Measurements from ENCODE around the gene LIPC. TPM values are rescaled to one million over a fixed set of nuclear protein-coding genes. Genes with fewer than 3 reads are reported as not detected.

LIPC gene
- total and polyA plus RNA-seq, 2 of the 4 experiments (the other 2 are of a cell fraction): 0.07 TPM; not detected in 1

GRCh38 chr15:58490888-58491473 lies 59.2 kb downstream of the LIPC start:
- H2AK5ac ChIP-seq (ENCODE audit: low read depth, low read length): no peak overlapping the region
- no peaks in the 10 kb centered on the region for H3K36me3 ChIP-seq (ENCODE audit: control insufficient read depth, insufficient read depth, low read length)
- peaks cover 4% of the 10 kb centered on the region for H3K9me1 ChIP-seq (ENCODE audit: insufficient read depth, low read length)
- H3K79me1 ChIP-seq (ENCODE audit: low read depth in 1 of 2, low read length in 2 of 2): no peaks in the 10 kb centered on the region
- H3K27ac ChIP-seq (ENCODE audit: insufficient read depth, low read length): no peak overlapping the region
- H3K56ac ChIP-seq (ENCODE audit: extremely low read depth, insufficient read depth, low read length): no peak overlapping the region
- DNase-seq (no peak), ATAC-seq (ENCODE audit: low read depth) (no peak)
- H2BK5ac ChIP-seq (ENCODE audit: low read depth, low read length, poor library complexity, severe bottlenecking): no peak overlapping the region
- ChIA-PET CTCF (no interaction called here), POLR2A (ENCODE audit: unreplicated experiment) (no interaction called here)
- H4K20me1 ChIP-seq (ENCODE audit: insufficient read depth, low read length): no peaks in the 10 kb centered on the region
- TF ChIP-seq RAD21 (IDR thresholded peaks at IDR 0.05; ENCODE audit: low read length) (no peak), NFE2L2 (IDR thresholded peaks at IDR 0.05; ENCODE audit: low read depth, low read length) (no peak), RCOR1 (IDR thresholded peaks at IDR 0.05; ENCODE audit: insufficient replicate concordance, low read length) (no peak), BHLHE40 (IDR thresholded peaks at IDR 0.05; ENCODE audit: low read depth, low read length) (no peak), MXI1 (IDR thresholded peaks at IDR 0.05; ENCODE audit: borderline replicate concordance, low read depth, low read length) (no peak), RFX5 (IDR thresholded peaks at IDR 0.05; ENCODE audit: low read depth, low read length) (no peak), MAZ (IDR thresholded peaks at IDR 0.05; ENCODE audit: borderline replicate concordance, low read depth, low read length) (no peak), POLR2A (IDR thresholded peaks at IDR 0.05; ENCODE audit: low read depth, low read length) (no peak), FOS (IDR thresholded peaks at IDR 0.05; ENCODE audit: low read depth, low read length) (no peak), ELK1 (IDR thresholded peaks at IDR 0.05; ENCODE audit: borderline replicate concordance, low read depth, low read length) (no peak), SMC3 (IDR thresholded peaks at IDR 0.05; ENCODE audit: low read depth, low read length) (no peak), CEBPB (IDR thresholded peaks at IDR 0.05; ENCODE audit: low read depth, low read length) (no peak), CTCF (conservative IDR thresholded peaks at IDR 0.05; ENCODE audit: low read depth, low read length) (no peak), MAFK (IDR thresholded peaks at IDR 0.05; ENCODE audit: low read depth, low read length) (no peak)
- TF ChIP-seq, protein P1, sequence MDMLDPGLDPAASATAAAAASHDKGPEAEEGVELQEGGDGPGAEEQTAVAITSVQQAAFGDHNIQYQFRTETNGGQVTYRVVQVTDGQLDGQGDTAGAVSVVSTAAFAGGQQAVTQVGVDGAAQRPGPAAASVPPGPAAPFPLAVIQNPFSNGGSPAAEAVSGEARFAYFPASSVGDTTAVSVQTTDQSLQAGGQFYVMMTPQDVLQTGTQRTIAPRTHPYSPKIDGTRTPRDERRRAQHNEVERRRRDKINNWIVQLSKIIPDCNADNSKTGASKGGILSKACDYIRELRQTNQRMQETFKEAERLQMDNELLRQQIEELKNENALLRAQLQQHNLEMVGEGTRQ (IDR thresholded peaks at IDR 0.05; ENCODE audit: low read depth, low read length): no peak
- H3K9me3 ChIP-seq (ENCODE audit: control insufficient read depth, insufficient read depth, low read length): peaks cover 11% of the 10 kb centered on the region
- no peak overlapping the region for H4K5ac ChIP-seq (ENCODE audit: low read depth, low read length)
- H3K27me3 ChIP-seq (ENCODE audit: control insufficient read depth, insufficient read depth, low read length): no peaks in the 10 kb centered on the region
- H2BK15ac ChIP-seq (ENCODE audit: low read depth, low read length): no peak overlapping the region
- H2AFZ ChIP-seq (replicated peaks; ENCODE audit: low read length, poor library complexity): no peak overlapping the region
- H4K91ac ChIP-seq (ENCODE audit: insufficient read depth, low read depth, low read length): no peak overlapping the region
- dilution Hi-C loops (cut with HindIII; ENCODE audit: low sequenced_read_pairs, unreplicated experiment) (no loop called here), in situ Hi-C loops (cut with MboI; ENCODE audit: low sequenced_read_pairs) (no loop called here), intact Hi-C loops (cut with micrococcal nuclease) (no loop called here)
- no peak overlapping the region for H2BK120ac ChIP-seq (ENCODE audit: low read depth, low read length)
- BruUV-seq (replicated peaks): no TSS peak
- 91% methylated on average over 4 of the region's 6 CpGs; no CpG with 5 or more reads in 1 of the 2 experiments for WGBS, 2 experiments (ENCODE audit: extremely low coverage in 2 of 2, insufficient read length in 1 of 2)
- H3K14ac ChIP-seq (replicated peaks; ENCODE audit: low read depth, low read length): no peak overlapping the region
- H3K23ac ChIP-seq (ENCODE audit: low read depth, low read length): no peak overlapping the region
- no peak overlapping the region for H4K8ac ChIP-seq (ENCODE audit: low read depth in 2 of 2, low read length in 2 of 2)
- no peak overlapping the region for H2AK9ac ChIP-seq (replicated peaks; ENCODE audit: low read depth, low read length, poor library complexity)
- H3K4ac ChIP-seq (ENCODE audit: low read depth, low read length): no peak overlapping the region
- H2BK20ac ChIP-seq (ENCODE audit: low read depth, low read length): no peak overlapping the region
- no peak overlapping the region for H3K4me2 ChIP-seq (ENCODE audit: low read depth, low read length)
- no peak overlapping the region for H3K4me3 ChIP-seq (ENCODE audit: insufficient read depth, low read depth, low read length)
- H3K9ac ChIP-seq (ENCODE audit: low read depth, low read length): no peak overlapping the region
- peaks cover 6% of the 10 kb centered on the region for H3K4me1 ChIP-seq (ENCODE audit: control insufficient read depth, insufficient read depth, low read length)
- H3K18ac ChIP-seq (ENCODE audit: low read depth, low read length): no peak overlapping the region

Data from IMR-90 (cell line).